Left kidney (tissue), 2 donors: ENCODE measurements around the gene NUTM2G. TPM values are rescaled to one million over a fixed set of nuclear protein-coding genes. Genes with fewer than 3 reads are reported as not detected.
"Not testable (repeated sequence)": the region's sequence is repeated elsewhere in the genome, so short reads cannot be mapped to it uniquely, and the experiment has no call there.

Experiments used
- DNase-seq: peaks from one replicate; pipeline ENCODE4 v3.0.0-alpha.2; 2013
- polyA plus RNA-seq: library from polyadenylated mRNA; unstranded; fragments of 120-200 nt; gene quantifications from one replicate; pipeline ENCODE4 v1.2.1, GENCODE V29; 2013; ENCODE audit not compliant: insufficient read length

The NUTM2G gene
- polyA plus RNA-seq, 1 donor: 1.1 TPM

DNA sequence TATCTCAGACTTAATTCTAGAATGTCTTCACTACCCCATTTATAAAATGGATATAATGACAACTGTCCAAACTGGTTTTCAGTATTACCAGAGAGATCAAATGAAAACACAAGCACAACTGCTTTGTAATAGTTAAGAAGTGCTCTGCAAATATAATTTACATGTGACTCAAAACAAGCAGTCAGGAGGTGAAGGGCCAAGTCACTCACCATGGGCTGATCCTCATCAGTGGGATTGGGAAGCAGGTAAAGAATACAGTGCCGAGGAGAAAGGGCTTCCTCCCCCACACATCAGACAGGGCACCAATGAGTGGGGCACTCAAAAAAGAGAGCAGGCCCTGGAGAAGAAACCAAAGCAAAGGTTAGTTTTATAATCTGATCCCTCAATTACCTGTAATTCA, 20.7 kb downstream of the NUTM2G start:
- not testable (repeated sequence) for DNase-seq

DNA sequence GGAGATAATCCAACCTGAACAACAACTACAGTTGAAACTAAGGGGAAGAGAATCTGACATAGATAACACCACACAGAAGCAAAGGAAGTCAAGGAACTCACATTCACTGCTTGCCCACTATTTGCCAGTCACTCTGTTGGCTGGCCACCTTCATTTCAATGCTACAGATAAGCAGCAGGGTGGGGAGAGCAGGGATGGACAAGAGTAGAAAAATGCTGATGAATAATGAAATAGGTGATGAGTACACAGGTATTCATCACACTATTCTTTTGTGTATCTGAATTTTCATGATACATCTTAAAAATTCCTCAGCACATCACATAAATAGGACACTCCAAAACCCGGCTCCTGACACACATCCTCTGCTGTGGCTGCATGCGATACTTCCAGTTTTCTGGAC, 21.9 kb downstream of the NUTM2G start:
- not testable (repeated sequence) for DNase-seq

DNA sequence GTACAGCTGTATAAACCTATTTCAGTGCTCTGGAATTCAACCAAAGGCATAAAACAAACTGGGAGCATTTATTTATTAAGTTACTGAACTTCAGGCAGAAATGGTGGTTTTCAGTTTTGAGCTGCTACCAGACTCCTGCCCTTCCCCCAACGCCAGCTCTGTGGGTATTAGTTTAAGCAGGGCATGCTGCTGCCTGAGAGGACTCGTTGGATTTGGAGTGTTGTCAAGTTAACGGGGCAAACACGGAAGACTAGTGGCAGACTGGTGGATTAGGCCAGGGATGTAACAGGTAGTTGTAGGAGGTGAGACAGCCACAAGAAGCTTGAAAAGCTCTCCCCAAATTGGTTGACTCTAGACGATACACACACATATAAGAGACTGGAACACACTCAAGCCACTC, 38.9 kb downstream of the NUTM2G start:
- DNase-seq: not testable (repeated sequence)

DNA sequence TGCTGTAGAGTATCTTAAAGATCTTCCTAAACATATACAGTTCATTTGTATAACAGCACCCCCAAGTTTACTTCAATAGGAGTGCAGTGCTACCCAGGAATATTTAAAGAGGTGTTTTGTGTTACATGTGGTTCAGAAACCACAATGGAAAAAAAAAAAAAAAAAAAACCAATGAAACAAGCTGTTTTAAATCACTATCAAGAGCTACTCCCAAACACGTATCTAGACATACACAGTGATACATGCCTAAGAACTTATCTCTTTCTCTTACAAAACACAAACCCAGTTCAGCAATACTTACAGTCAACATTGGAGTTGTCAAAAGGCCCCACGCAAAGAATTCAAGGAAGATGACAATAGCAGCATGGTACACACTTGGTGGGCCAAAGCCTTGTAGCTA, 43.9 kb downstream of the NUTM2G start:
- DNase-seq: not testable (repeated sequence)

DNA sequence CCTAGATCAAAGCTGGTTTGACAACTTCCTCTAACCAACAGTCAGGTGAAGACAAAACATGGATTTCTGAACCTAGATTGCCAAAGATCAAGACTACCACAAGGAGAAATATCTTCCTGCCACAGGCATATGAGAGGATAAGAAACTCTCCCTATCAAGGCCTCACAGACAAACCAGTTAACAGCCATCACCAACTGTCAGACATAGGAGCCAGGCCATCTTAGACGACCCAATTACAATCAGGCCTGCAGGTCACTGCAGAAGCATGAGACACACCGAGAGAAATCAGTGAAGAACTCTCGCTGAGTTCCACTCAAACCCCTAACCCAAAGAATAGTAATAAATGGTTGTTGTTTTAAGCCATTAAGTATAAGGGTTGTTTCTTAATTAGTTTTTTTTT, 45.4 kb downstream of the NUTM2G start:
- not testable (repeated sequence) for DNase-seq

DNA sequence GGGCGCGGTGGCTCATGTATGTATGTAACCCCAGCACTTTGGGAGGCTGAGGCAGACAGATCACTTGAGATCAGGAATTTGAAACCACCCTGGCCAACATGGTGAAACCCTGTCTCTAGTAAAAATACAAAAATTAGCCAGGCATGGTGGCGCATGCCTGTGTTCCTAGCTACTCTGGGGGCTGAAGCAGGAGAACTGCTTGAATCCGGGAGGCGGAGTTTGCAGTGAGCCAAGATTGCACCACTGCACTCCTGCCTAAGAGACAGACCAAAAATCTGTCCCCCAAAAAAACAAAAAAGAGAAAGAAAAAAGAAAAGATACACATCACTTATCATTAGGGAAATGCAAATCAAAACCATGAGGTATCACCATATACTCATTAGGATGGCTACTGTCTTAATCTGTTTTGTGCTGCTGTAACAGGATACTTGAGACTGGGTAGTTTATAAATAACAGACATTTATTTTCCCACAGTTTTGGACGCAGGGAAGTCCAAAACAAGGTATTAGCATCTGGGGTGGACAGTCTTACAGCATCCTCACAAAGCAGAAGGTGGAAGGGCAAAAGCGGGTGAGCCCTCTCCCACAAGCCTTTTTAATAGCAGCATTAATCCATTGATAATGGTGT, 55.0 kb downstream of the NUTM2G start:
- not testable (repeated sequence) for DNase-seq

DNA sequence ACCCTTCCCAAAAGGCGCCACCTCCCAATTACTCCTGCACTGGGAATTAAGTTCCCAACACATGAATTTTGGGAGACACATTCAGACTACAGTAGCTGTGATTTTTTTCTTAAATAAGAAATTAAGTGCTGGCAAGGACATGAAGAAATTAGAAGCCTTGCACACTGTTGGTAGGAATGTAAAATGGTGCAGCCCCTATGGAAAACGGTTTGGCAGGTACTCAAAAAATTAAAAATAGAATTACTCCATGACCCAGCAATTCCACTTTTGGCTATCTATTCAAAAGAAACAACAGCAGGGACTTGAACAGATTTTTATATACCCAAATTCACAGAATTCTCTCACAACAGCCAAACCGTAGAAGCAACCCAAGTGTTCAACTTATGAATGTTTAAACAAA, 55.5 kb downstream of the NUTM2G start:
- DNase-seq: not testable (repeated sequence)

DNA sequence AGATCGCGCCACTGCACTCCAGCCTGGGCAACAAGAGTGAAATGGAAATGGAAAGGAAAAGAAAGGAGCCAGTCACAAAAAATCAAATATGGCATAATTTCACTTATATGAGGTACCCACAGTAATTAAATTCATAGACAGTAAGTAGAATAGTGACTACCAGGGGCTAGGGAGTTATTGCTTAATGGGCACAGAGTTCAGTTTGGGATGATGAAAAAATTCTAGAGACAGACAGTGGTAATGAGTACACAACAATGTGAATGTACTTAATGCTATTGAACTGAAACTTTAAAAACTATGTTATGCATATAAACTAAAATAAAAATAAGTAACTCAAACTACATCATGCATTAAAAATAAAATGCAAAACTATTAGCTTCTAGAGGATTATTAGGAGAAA, 56.2 kb downstream of the NUTM2G start:
- DNase-seq: not testable (repeated sequence)

Other genes starting within 250 kb of the NUTM2G start
- 22.1 TPM for gene ZNF510, start 150.8 kb upstream of the NUTM2G start, polyA plus RNA-seq
- 9.8 TPM for gene ZNF782, start 74.3 kb upstream of the NUTM2G start, polyA plus RNA-seq
- 32.0 TPM for gene CTSV, start 110.3 kb downstream of the NUTM2G start, polyA plus RNA-seq